Measurements from ENCODE around the gene N4BP2L2. TPM values are rescaled to one million over a fixed set of nuclear protein-coding genes. Genes with fewer than 3 reads are reported as not detected.

N4BP2L2 gene
- total and polyA plus RNA-seq, 2 experiments from 2014 or later, result 63.1 to 160 TPM

- TF ChIP-seq, protein P1, sequence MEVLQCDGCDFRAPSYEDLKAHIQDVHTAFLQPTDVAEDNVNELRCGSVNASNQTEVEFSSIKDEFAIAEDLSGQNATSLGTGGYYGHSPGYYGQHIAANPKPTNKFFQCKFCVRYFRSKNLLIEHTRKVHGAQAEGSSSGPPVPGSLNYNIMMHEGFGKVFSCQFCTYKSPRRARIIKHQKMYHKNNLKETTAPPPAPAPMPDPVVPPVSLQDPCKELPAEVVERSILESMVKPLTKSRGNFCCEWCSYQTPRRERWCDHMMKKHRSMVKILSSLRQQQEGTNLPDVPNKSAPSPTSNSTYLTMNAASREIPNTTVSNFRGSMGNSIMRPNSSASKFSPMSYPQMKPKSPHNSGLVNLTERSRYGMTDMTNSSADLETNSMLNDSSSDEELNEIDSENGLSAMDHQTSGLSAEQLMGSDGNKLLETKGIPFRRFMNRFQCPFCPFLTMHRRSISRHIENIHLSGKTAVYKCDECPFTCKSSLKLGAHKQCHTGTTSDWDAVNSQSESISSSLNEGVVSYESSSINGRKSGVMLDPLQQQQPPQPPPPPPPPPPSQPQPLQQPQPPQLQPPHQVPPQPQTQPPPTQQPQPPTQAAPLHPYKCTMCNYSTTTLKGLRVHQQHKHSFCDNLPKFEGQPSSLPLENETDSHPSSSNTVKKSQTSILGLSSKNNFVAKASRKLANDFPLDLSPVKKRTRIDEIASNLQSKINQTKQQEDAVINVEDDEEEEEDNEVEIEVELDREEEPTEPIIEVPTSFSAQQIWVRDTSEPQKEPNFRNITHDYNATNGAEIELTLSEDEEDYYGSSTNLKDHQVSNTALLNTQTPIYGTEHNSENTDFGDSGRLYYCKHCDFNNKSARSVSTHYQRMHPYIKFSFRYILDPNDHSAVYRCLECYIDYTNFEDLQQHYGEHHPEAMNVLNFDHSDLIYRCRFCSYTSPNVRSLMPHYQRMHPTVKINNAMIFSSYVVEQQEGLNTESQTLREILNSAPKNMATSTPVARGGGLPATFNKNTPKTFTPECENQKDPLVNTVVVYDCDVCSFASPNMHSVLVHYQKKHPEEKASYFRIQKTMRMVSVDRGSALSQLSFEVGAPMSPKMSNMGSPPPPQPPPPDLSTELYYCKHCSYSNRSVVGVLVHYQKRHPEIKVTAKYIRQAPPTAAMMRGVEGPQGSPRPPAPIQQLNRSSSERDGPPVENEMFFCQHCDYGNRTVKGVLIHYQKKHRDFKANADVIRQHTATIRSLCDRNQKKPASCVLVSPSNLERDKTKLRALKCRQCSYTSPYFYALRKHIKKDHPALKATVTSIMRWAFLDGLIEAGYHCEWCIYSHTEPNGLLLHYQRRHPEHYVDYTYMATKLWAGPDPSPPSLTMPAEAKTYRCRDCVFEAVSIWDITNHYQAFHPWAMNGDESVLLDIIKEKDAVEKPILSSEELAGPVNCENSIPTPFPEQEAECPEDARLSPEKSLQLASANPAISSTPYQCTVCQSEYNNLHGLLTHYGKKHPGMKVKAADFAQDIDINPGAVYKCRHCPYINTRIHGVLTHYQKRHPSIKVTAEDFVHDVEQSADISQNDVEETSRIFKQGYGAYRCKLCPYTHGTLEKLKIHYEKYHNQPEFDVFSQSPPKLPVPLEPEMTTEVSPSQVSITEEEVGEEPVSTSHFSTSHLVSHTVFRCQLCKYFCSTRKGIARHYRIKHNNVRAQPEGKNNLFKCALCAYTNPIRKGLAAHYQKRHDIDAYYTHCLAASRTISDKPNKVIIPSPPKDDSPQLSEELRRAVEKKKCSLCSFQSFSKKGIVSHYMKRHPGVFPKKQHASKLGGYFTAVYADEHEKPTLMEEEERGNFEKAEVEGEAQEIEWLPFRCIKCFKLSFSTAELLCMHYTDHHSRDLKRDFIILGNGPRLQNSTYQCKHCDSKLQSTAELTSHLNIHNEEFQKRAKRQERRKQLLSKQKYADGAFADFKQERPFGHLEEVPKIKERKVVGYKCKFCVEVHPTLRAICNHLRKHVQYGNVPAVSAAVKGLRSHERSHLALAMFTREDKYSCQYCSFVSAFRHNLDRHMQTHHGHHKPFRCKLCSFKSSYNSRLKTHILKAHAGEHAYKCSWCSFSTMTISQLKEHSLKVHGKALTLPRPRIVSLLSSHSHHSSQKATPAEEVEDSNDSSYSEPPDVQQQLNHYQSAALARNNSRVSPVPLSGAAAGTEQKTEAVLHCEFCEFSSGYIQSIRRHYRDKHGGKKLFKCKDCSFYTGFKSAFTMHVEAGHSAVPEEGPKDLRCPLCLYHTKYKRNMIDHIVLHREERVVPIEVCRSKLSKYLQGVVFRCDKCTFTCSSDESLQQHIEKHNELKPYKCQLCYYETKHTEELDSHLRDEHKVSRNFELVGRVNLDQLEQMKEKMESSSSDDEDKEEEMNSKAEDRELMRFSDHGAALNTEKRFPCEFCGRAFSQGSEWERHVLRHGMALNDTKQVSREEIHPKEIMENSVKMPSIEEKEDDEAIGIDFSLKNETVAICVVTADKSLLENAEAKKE (CRISPR knock-in tag; IDR thresholded peaks at IDR 0.05), result no peak
- no peak for TF ChIP-seq ZNF114 (CRISPR knock-in tag; IDR thresholded peaks at IDR 0.05)
- no peak for TF ChIP-seq NANOG (IDR thresholded peaks at IDR 0.05; ENCODE audit: borderline replicate concordance)
- TF ChIP-seq, protein P2, sequence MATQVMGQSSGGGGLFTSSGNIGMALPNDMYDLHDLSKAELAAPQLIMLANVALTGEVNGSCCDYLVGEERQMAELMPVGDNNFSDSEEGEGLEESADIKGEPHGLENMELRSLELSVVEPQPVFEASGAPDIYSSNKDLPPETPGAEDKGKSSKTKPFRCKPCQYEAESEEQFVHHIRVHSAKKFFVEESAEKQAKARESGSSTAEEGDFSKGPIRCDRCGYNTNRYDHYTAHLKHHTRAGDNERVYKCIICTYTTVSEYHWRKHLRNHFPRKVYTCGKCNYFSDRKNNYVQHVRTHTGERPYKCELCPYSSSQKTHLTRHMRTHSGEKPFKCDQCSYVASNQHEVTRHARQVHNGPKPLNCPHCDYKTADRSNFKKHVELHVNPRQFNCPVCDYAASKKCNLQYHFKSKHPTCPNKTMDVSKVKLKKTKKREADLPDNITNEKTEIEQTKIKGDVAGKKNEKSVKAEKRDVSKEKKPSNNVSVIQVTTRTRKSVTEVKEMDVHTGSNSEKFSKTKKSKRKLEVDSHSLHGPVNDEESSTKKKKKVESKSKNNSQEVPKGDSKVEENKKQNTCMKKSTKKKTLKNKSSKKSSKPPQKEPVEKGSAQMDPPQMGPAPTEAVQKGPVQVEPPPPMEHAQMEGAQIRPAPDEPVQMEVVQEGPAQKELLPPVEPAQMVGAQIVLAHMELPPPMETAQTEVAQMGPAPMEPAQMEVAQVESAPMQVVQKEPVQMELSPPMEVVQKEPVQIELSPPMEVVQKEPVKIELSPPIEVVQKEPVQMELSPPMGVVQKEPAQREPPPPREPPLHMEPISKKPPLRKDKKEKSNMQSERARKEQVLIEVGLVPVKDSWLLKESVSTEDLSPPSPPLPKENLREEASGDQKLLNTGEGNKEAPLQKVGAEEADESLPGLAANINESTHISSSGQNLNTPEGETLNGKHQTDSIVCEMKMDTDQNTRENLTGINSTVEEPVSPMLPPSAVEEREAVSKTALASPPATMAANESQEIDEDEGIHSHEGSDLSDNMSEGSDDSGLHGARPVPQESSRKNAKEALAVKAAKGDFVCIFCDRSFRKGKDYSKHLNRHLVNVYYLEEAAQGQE (IDR thresholded peaks at IDR 0.05; ENCODE audit: unreplicated experiment), result no peak
- TF ChIP-seq EZH2 (IDR thresholded peaks at IDR 0.05; ENCODE audit: low read depth, unreplicated experiment), result no peak
These were observed 113.4 kb downstream of the N4BP2L2 start (continued) for GRCh38 chr13:32425158-32425557.

DNA sequence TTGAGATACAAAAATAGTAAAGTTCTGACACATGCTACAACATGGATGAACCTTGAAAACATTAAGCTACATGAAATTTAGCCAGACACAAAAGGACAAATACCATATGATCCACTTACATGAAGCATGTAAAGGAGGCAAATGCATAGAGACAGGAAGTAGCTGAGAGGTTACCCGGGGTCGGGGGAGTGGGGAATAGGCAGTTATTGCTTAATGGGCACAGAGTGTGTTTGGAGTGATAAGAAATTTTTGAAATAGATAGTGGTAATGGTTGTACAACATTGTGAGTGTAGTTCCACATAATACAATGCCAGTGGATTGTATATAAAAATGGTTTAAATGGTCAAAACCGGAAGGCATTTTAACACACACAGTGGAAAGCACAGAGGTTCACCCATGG, 115.0 kb downstream of the N4BP2L2 start:
- ATAC-seq (no peak), DNase-seq (ENCODE audit: low spot score) (no peak)
- Histone ChIP-seq H2AFZ (no peak overlapping the region), H3K4me3 (no peak overlapping the region), H3K4me2 (no peak overlapping the region), H3F3A (replicated peaks; ENCODE audit: low read depth) (peaks cover 9% of the 10 kb centered on the region; the same call in 1 of the 2 replicates), H3K27me3 (ENCODE audit: insufficient read depth) (peaks cover 18% of the 10 kb centered on the region), H3K36me3 (ENCODE audit: insufficient read depth) (no peaks in the 10 kb centered on the region), H4K20me1 (replicated peaks; ENCODE audit: insufficient read depth) (0 out of 2 replicates have a peak, but pooled peaks cover 3% of the 10 kb centered on the region), H3K4me1 (ENCODE audit: insufficient read depth) (peaks cover 17% of the 10 kb centered on the region), H3K27ac (ENCODE audit: low read depth) (no peak overlapping the region), H3K9me2 (ENCODE audit: insufficient read depth) (no peaks in the 10 kb centered on the region), H3K79me2 (replicated peaks; ENCODE audit: insufficient read depth) (0 out of 2 replicates have a peak, but pooled peaks cover 7% of the 10 kb centered on the region)
- peaks cover 13% of the 10 kb centered on the region for H3K9me3 Mint-ChIP-seq
- H3K27me3 Mint-ChIP-seq (ENCODE audit: insufficient read depth, low read depth, poor library complexity), result peaks cover 11% of the 10 kb centered on the region
- H3K4me1 Mint-ChIP-seq, result peaks cover 23% of the 10 kb centered on the region
- TF ChIP-seq POLR2AphosphoS5 (IDR thresholded peaks at IDR 0.05; ENCODE audit: low read depth) (no peak), STAT1 (IDR thresholded peaks at IDR 0.05; ENCODE audit: unreplicated experiment) (no peak)
- TF ChIP-seq, protein P2 (IDR thresholded peaks at IDR 0.05; ENCODE audit: unreplicated experiment), result no peak
- H3K27ac Mint-ChIP-seq, result no peak overlapping the region
- no peak overlapping the region for H3K4me3 Mint-ChIP-seq
- peaks cover 15% of the 10 kb centered on the region for H3K36me3 Mint-ChIP-seq (ENCODE audit: low read depth)

Measured in GM23338 (cell line).